Endodermal cell (in vitro differentiated cells): ENCODE results near the gene C21orf91. TPM values are rescaled to one million over a fixed set of nuclear protein-coding genes. Genes with fewer than 3 reads are reported as not detected.

Source experiments
- DNase-seq: peaks from one replicate; pipeline ENCODE4 v3.0.0-alpha.2; 2017
- H3K27ac ChIP-seq: 2 replicates; pipeline ENCODE4 v1.5.1; 2013; ENCODE audit warnings: mild to moderate bottlenecking, low read depth, low read length, moderate library complexity
- H3K27me3 ChIP-seq: 2 replicates; pipeline ENCODE4 v1.6.1; 2013; ENCODE audit warnings: mild to moderate bottlenecking, low read length, moderate library complexity; ENCODE audit not compliant: insufficient read depth, control insufficient read depth, poor library complexity, severe bottlenecking
- H3K36me3 ChIP-seq: 2 replicates; pipeline ENCODE4 v1.7.0; 2013; ENCODE audit warnings: mild to moderate bottlenecking, low read length, moderate library complexity; ENCODE audit not compliant: control insufficient read depth, insufficient read depth
- H3K4me1 ChIP-seq: one replicate; pipeline ENCODE4 v1.7.0; 2013; ENCODE audit warnings: low read length; ENCODE audit not compliant: control insufficient read depth, insufficient read depth
- H3K4me3 ChIP-seq: 2 replicates; pipeline ENCODE4 v1.5.1; 2013; ENCODE audit warnings: mild to moderate bottlenecking, low read length, moderate library complexity
- H3K9ac ChIP-seq: 2 replicates; pipeline ENCODE4 v1.6.1; 2013; ENCODE audit warnings: mild to moderate bottlenecking, low read length, moderate library complexity; ENCODE audit not compliant: poor library complexity, severe bottlenecking; ENCODE audit errors: extremely low read depth
- H3K9me3 ChIP-seq: 2 replicates; pipeline ENCODE4 v1.6.1; 2013; ENCODE audit warnings: mild to moderate bottlenecking, low read length, moderate library complexity; ENCODE audit not compliant: control insufficient read depth
- H3K27ac Mint-ChIP-seq: 2 replicates; pipeline ENCODE4 v1.8.0; 2020; ENCODE audit warnings: mixed read lengths
- H3K27me3 Mint-ChIP-seq: 2 replicates; pipeline ENCODE4 v1.8.0; 2021; ENCODE audit warnings: mild to moderate bottlenecking, mixed read lengths; ENCODE audit not compliant: insufficient read depth
- H3K36me3 Mint-ChIP-seq: 2 replicates; pipeline ENCODE4 v1.8.0; 2020; ENCODE audit warnings: low read depth, mixed read lengths
- H3K4me1 Mint-ChIP-seq: 2 replicates; pipeline ENCODE4 v1.8.0; 2020; ENCODE audit warnings: mixed read lengths
- H3K4me3 Mint-ChIP-seq: 2 replicates; pipeline ENCODE4 v1.8.0; 2020; ENCODE audit warnings: mild to moderate bottlenecking, moderate library complexity, mixed read lengths
- H3K9me3 Mint-ChIP-seq: 2 replicates; pipeline ENCODE4 v1.8.0; 2020; ENCODE audit warnings: mild to moderate bottlenecking, mixed read lengths
- CTCF ChIP-seq: fragments of 200-600 bp; sonication (generic); conservative IDR thresholded peaks from 2 replicates; pipeline ENCODE4 v1.5.0; 2021; ENCODE audit warnings: antibody characterized with exemption, mild to moderate bottlenecking
- WGBS, 2 experiments: methylation state at CpG; one replicate each; pipeline versions ENCODE4 v1.1.5 to v1.1.7; 2013; ENCODE audit warnings: missing lambda C conversion rate in 2 of 2, mixed read lengths in 1 of 2; ENCODE audit not compliant: insufficient coverage in 1 of 2, insufficient read length in 1 of 2; 5-methylcytosine and 5-hydroxymethylcytosine counted together
- total RNA-seq, 2 donors: library from RNA; stranded (reverse); fragmentation: NEBNext Ultra II Directional in 1 of 2; extraction: Animal tissue kit (Norgen Biotek cat#: 25700) in 1 of 2; gene quantifications; 2 replicates in 1 of 2; 3 replicates in 1 of 2; pipeline ENCODE4 v1.2.1, GENCODE V29; 2021

The C21orf91 gene
- total RNA-seq, 2 donors from 2014 or later, result 32.3 to 49.5 TPM

GRCh38 chr21:17848228-17848627, 29.1 kb upstream of the C21orf91 start:
- Histone ChIP-seq H3K9ac (no peak overlapping the region), H3K9me3 (peaks cover 16% of the 10 kb centered on the region), H3K27ac (no peak overlapping the region), H3K4me1 (no peaks in the 10 kb centered on the region), H3K4me3 (no peak overlapping the region), H3K36me3 (no peaks in the 10 kb centered on the region), H3K27me3 (no peaks in the 10 kb centered on the region)
- DNase-seq, result no peak
- Mint-ChIP-seq H3K9me3 (peaks cover 4% of the 10 kb centered on the region), H3K4me1 (peaks cover 3% of the 10 kb centered on the region), H3K27me3 (no peaks in the 10 kb centered on the region), H3K36me3 (no peaks in the 10 kb centered on the region), H3K4me3 (no peak overlapping the region), H3K27ac (no peak overlapping the region)
- TF ChIP-seq CTCF, result no peak
- 87 to 92% methylated on average over 2 to 3 of the region's 3 CpGs for WGBS, 2 experiments

- H3K9ac ChIP-seq, result no peak overlapping the region
- no peaks in the 10 kb centered on the region for H3K27me3 ChIP-seq
- H3K27me3 Mint-ChIP-seq, result no peaks in the 10 kb centered on the region
- H3K27ac ChIP-seq, result no peak overlapping the region
- no peak overlapping the region for H3K27ac Mint-ChIP-seq
- TF ChIP-seq CTCF, result no peak
- no peaks in the 10 kb centered on the region for H3K36me3 ChIP-seq
- no peak overlapping the region for H3K4me3 Mint-ChIP-seq
- no peaks in the 10 kb centered on the region for H3K9me3 ChIP-seq
- DNase-seq, result no peak
- H3K4me1 ChIP-seq, result peaks cover 3% of the 10 kb centered on the region
- H3K4me1 Mint-ChIP-seq, result peaks cover 11% of the 10 kb centered on the region
- no peak overlapping the region for H3K4me3 ChIP-seq
- no peaks in the 10 kb centered on the region for H3K36me3 Mint-ChIP-seq
- H3K9me3 Mint-ChIP-seq, result no peaks in the 10 kb centered on the region
These were observed 21.9 kb upstream of the C21orf91 start for GRCh38 chr21:17841103-17841502.

- no peak overlapping the region for H3K27ac Mint-ChIP-seq
- no peaks in the 10 kb centered on the region for H3K27me3 ChIP-seq
- no peak for DNase-seq
- H3K9me3 ChIP-seq, result no peaks in the 10 kb centered on the region
- H3K4me3 ChIP-seq, result no peak overlapping the region
- no peak overlapping the region for H3K9ac ChIP-seq
- no peaks in the 10 kb centered on the region for H3K36me3 Mint-ChIP-seq
- no peak overlapping the region for H3K27ac ChIP-seq
- H3K36me3 ChIP-seq, result no peaks in the 10 kb centered on the region
- H3K4me1 ChIP-seq, result peaks cover 3% of the 10 kb centered on the region
- H3K4me1 Mint-ChIP-seq, result peaks cover 7% of the 10 kb centered on the region
- 68 to 94% methylated on average over 3 to 4 of the region's 4 CpGs for WGBS, 2 experiments
- TF ChIP-seq CTCF, result no peak
- no peak overlapping the region for H3K4me3 Mint-ChIP-seq
- H3K9me3 Mint-ChIP-seq, result no peaks in the 10 kb centered on the region
- no peaks in the 10 kb centered on the region for H3K27me3 Mint-ChIP-seq
These were observed 15.6 kb upstream of the C21orf91 start for GRCh38 chr21:17834639-17835354.
